IMR-90 (cell line): ENCODE results near the gene TNS3. TPM values are rescaled to one million over a fixed set of nuclear protein-coding genes. Genes with fewer than 3 reads are reported as not detected.

ENCODE experiments used
- ATAC-seq: fragments of 200-7000 bp; cut with Tn5 transposase; 2 replicates; pipeline ENCODE4 v1.9.1; 2020; ENCODE audit warnings: low read depth, mild to moderate bottlenecking, moderate library complexity
- BruUV-seq: library from RNA; stranded (reverse); fragments of 400-500 nt; replicated peaks from 2 replicates; lab custom pipeline; 2021; lab: Mats Ljungman, UMichigan
- CTCF ChIA-PET: fragments of 300-600 bp; formaldehyde crosslinking; extraction: SDS; loops from one replicate; lab custom pipeline; 2021; ENCODE audit warnings: antibody characterized with exemption; lab: Yijun Ruan, JAX
- POLR2A ChIA-PET: fragments of 300-600 bp; sonication (Branson Sonifier 250); formaldehyde crosslinking; loops from one replicate; lab custom pipeline; 2022; ENCODE audit warnings: antibody characterized with exemption; ENCODE audit not compliant: unreplicated experiment; lab: Charles Lee
- DNase-seq: peaks from one replicate; pipeline ENCODE4 v3.0.0; 2013
- H2AFZ ChIP-seq: replicated peaks from 2 replicates; pipeline ENCODE3; 2013; ENCODE audit warnings: low read length, mild to moderate bottlenecking; ENCODE audit not compliant: poor library complexity
- H2AK5ac ChIP-seq: 2 replicates; pipeline ENCODE4 v1.6.1; 2013; ENCODE audit warnings: low read depth, low read length, inconsistent platforms
- H2AK9ac ChIP-seq: replicated peaks from 2 replicates; pipeline ENCODE3; 2013; ENCODE audit warnings: mild to moderate bottlenecking, low read depth, low read length, moderate library complexity; ENCODE audit not compliant: poor library complexity
- H2BK120ac ChIP-seq: 2 replicates; pipeline ENCODE4 v1.6.1; 2013; ENCODE audit warnings: low read depth, low read length, inconsistent platforms
- H2BK15ac ChIP-seq: 3 replicates; pipeline ENCODE4 v1.6.1; 2013; ENCODE audit warnings: low read depth, low read length, inconsistent platforms
- H2BK20ac ChIP-seq: 2 replicates; pipeline ENCODE4 v1.6.1; 2013; ENCODE audit warnings: low read depth, mild to moderate bottlenecking, inconsistent platforms, low read length, moderate library complexity
- H2BK5ac ChIP-seq: 2 replicates; pipeline ENCODE4 v1.6.1; 2013; ENCODE audit warnings: mild to moderate bottlenecking, low read depth, low read length, inconsistent platforms; ENCODE audit not compliant: poor library complexity, severe bottlenecking
- H3K14ac ChIP-seq: replicated peaks from 2 replicates; pipeline ENCODE4 v1.6.1; 2013; ENCODE audit warnings: low read depth, low read length, inconsistent platforms
- H3K18ac ChIP-seq: 2 replicates; pipeline ENCODE4 v1.6.1; 2013; ENCODE audit warnings: low read depth, low read length, control low read depth
- H3K23ac ChIP-seq: 2 replicates; pipeline ENCODE4 v1.6.1; 2013; ENCODE audit warnings: low read depth, low read length, inconsistent platforms
- H3K27ac ChIP-seq: 2 replicates; pipeline ENCODE4 v1.5.1; 2013; ENCODE audit warnings: mild to moderate bottlenecking, control low read depth, low read length; ENCODE audit not compliant: insufficient read depth
- H3K27me3 ChIP-seq: 2 replicates; pipeline ENCODE4 v1.6.1; 2013; ENCODE audit warnings: low read length; ENCODE audit not compliant: control insufficient read depth, insufficient read depth
- H3K36me3 ChIP-seq: 2 replicates; pipeline ENCODE4 v1.6.1; 2013; ENCODE audit warnings: low read length, mixed read lengths; ENCODE audit not compliant: control insufficient read depth, insufficient read depth
- H3K4ac ChIP-seq: 2 replicates; pipeline ENCODE4 v1.6.1; 2013; ENCODE audit warnings: low read depth, low read length, inconsistent platforms
- H3K4me1 ChIP-seq: 2 replicates; pipeline ENCODE4 v1.6.1; 2013; ENCODE audit warnings: low read length, mixed read lengths; ENCODE audit not compliant: control insufficient read depth, insufficient read depth
- H3K4me2 ChIP-seq: 2 replicates; pipeline ENCODE4 v1.6.1; 2013; ENCODE audit warnings: low read depth, mild to moderate bottlenecking, control low read depth, low read length, moderate library complexity
- H3K4me3 ChIP-seq: 2 replicates; pipeline ENCODE4 v1.5.1; 2013; ENCODE audit warnings: low read depth, mild to moderate bottlenecking, control low read depth, low read length, moderate library complexity; ENCODE audit not compliant: insufficient read depth
- H3K56ac ChIP-seq: 2 replicates; pipeline ENCODE4 v1.6.1; 2013; ENCODE audit warnings: low read length, inconsistent platforms; ENCODE audit not compliant: insufficient read depth; ENCODE audit errors: extremely low read depth
- H3K79me1 ChIP-seq, 2 experiments: 2 replicates each; pipeline ENCODE4 v1.6.1; 2013; ENCODE audit warnings: low read length in 2 of 2, inconsistent platforms in 1 of 2, low read depth in 1 of 2
- H3K9ac ChIP-seq: 2 replicates; pipeline ENCODE4 v1.6.1; 2013; ENCODE audit warnings: low read depth, low read length, control low read depth
- H3K9me1 ChIP-seq: 2 replicates; pipeline ENCODE4 v1.6.1; 2013; ENCODE audit warnings: low read length, inconsistent platforms; ENCODE audit not compliant: insufficient read depth
- H3K9me3 ChIP-seq: 2 replicates; pipeline ENCODE4 v1.6.1; 2013; ENCODE audit warnings: low read length; ENCODE audit not compliant: control insufficient read depth, insufficient read depth
- H4K20me1 ChIP-seq: 2 replicates; pipeline ENCODE4 v1.6.1; 2013; ENCODE audit warnings: low read length, inconsistent platforms; ENCODE audit not compliant: insufficient read depth
- H4K5ac ChIP-seq: 2 replicates; pipeline ENCODE4 v1.6.1; 2013; ENCODE audit warnings: mild to moderate bottlenecking, low read depth, low read length, control low read depth
- H4K8ac ChIP-seq, 2 experiments: 2 replicates each; pipeline ENCODE4 v1.6.1; 2013; ENCODE audit warnings: low read depth in 2 of 2, low read length in 2 of 2, control low read depth in 1 of 2, inconsistent platforms in 1 of 2
- H4K91ac ChIP-seq: 2 replicates; pipeline ENCODE4 v1.6.1; 2013; ENCODE audit warnings: low read depth, low read length, inconsistent platforms; ENCODE audit not compliant: insufficient read depth
- BHLHE40 ChIP-seq: fragments of 150-350 bp; IDR thresholded peaks from 2 replicates; pipeline ENCODE4 v1.6.1; 2016; ENCODE audit warnings: mild to moderate bottlenecking, low read depth, low read length
- CEBPB ChIP-seq: IDR thresholded peaks from 2 replicates; pipeline ENCODE4 v1.6.1; 2012; ENCODE audit warnings: low read depth, low read length, improper control_type of control experiment
- ELK1 ChIP-seq: fragments of 150-350 bp; IDR thresholded peaks from 2 replicates; pipeline ENCODE4 v1.6.1; 2016; ENCODE audit warnings: low read depth, mild to moderate bottlenecking, low read length, moderate library complexity, borderline replicate concordance
- MAFK ChIP-seq: IDR thresholded peaks from 2 replicates; pipeline ENCODE4 v1.6.1; 2012; ENCODE audit warnings: low read depth, low read length, improper control_type of control experiment
- MXI1 ChIP-seq: IDR thresholded peaks from 2 replicates; pipeline ENCODE4 v1.6.1; 2012; ENCODE audit warnings: low read depth, mild to moderate bottlenecking, low read length, moderate library complexity, borderline replicate concordance
- POLR2A ChIP-seq: IDR thresholded peaks from 2 replicates; pipeline ENCODE4 v1.6.1; 2012; ENCODE audit warnings: mild to moderate bottlenecking, low read depth, low read length
- RAD21 ChIP-seq: IDR thresholded peaks from 2 replicates; pipeline ENCODE4 v1.6.1; 2012; ENCODE audit warnings: low read length, improper control_type of control experiment
- RFX5 ChIP-seq: IDR thresholded peaks from 2 replicates; pipeline ENCODE4 v1.8.0; 2012; ENCODE audit warnings: low read depth, mild to moderate bottlenecking, low read length, moderate library complexity
- USF2 ChIP-seq: fragments of 150-350 bp; IDR thresholded peaks from 2 replicates; pipeline ENCODE4 v1.6.1; 2017; ENCODE audit warnings: mild to moderate bottlenecking, antibody characterized with exemption, low read length, low read depth
- WGBS, 2 experiments: methylation state at CpG; one replicate each; pipeline versions ENCODE4 v1.1.5 to v1.1.7; 2013; ENCODE audit warnings: missing lambda C conversion rate in 2 of 2; ENCODE audit not compliant: insufficient read length in 1 of 2; ENCODE audit errors: extremely low coverage in 2 of 2; 5-methylcytosine and 5-hydroxymethylcytosine counted together
- dilution Hi-C: fragments of 300-500 bp; cut with HindIII; formaldehyde crosslinking; loops from one replicate; pipeline ENCODE4 v1.14.3; 2018; ENCODE audit warnings: low sequenced_read_pairs; ENCODE audit not compliant: unreplicated experiment
- in situ Hi-C: fragments of 300-500 bp; cut with MboI; formaldehyde crosslinking; loops from 3 replicates; pipeline ENCODE4 v1.14.3; 2019; ENCODE audit warnings: low sequenced_read_pairs, inconsistent platforms, mixed read lengths
- intact Hi-C: fragments of 100-400 bp; cut with micrococcal nuclease; formaldehyde crosslinking; loops from 2 replicates; pipeline ENCODE4 v1.10.0; 2022
- polyA plus RNA-seq, 3 experiments: library from polyadenylated mRNA; depleted of rRNA; stranded (reverse); fragments of >200 nt; gene quantifications; 2 replicates each; pipeline ENCODE4 v1.2.3, GENCODE V29; 2012; ENCODE audit warnings: low replicate concordance in 1 of 3
- total RNA-seq: library from RNA; depleted of rRNA; stranded (reverse); fragments of >200 nt; gene quantifications from 2 replicates; pipeline ENCODE4 v1.2.3, GENCODE V29; 2012

The TNS3 gene
- total and polyA plus RNA-seq, 2 of the 4 experiments (the other 2 are of a cell fraction), result 64.3 to 79.2 TPM

- Histone ChIP-seq H2AK9ac (no peak overlapping the region), H2AK5ac (no peak overlapping the region; the same call in 1 of the 2 replicates), H3K79me1 (peaks cover 34 to 91% of the 10 kb centered on the region in 2 experiments), H3K9me1 (peaks cover 49% of the 10 kb centered on the region), H4K5ac (no peak overlapping the region), H3K14ac (no peak overlapping the region), H3K56ac (no peak overlapping the region), H2BK5ac (no peak overlapping the region), H4K8ac (no peak overlapping the region), H4K20me1 (peaks cover 92% of the 10 kb centered on the region), H3K27ac (no peak overlapping the region), H4K91ac (no peak overlapping the region), H3K9ac (no peak overlapping the region), H3K9me3 (no peaks in the 10 kb centered on the region), H3K4me2 (no peak overlapping the region), H3K36me3 (peaks cover 30% of the 10 kb centered on the region), H3K18ac (no peak overlapping the region), H2AFZ (peak overlapping the region; percentile 6), H3K4ac (no peak overlapping the region), H2BK20ac (no peak overlapping the region), H2BK120ac (no peak overlapping the region), H3K27me3 (no peaks in the 10 kb centered on the region), H3K23ac (no peak overlapping the region), H3K4me3 (no peak overlapping the region), H2BK15ac (no peak overlapping the region), H3K4me1 (peaks cover 12% of the 10 kb centered on the region)
- WGBS, 2 experiments, result no CpG with 5 or more reads among the region's 10 CpGs
- ATAC-seq (peak; percentile 19; the same call in 1 of the 2 replicates), DNase-seq (peak; percentile 65)
- dilution Hi-C loops, result no loop called here
- intact Hi-C loops, result no loop called here
- BruUV-seq, result no TSS peak
- in situ Hi-C loops, result no loop called here
- POLR2A ChIA-PET, result no interaction called here
- no peak for TF ChIP-seq CEBPB
- TF ChIP-seq MAFK, result no peak
- no peak for TF ChIP-seq USF2
- no peak for TF ChIP-seq POLR2A
- TF ChIP-seq ELK1, result no peak
- TF ChIP-seq RFX5, result no peak
- TF ChIP-seq MXI1, result no peak
- no peak for TF ChIP-seq BHLHE40
- TF ChIP-seq RAD21, result no peak
- CTCF ChIA-PET, result no interaction called here
These were observed 210.1 kb downstream of the TNS3 start for GRCh38 chr7:47371733-47372368.
